K562 (cell line): ENCODE results near the gene TAS2R7. TPM values are rescaled to one million over a fixed set of nuclear protein-coding genes. Genes with fewer than 3 reads are reported as not detected.
A peak's percentile ranks its signal among the peaks of the same experiment; 100 is the strongest.

Source experiments
- ATAC-seq: fragments of 200-7000 bp; cut with Tn5 transposase; 3 replicates; pipeline ENCODE4 v1.9.1; 2020; ENCODE audit warnings: moderate library complexity
- BruUV-seq: library from RNA; stranded (reverse); fragments of 400-500 nt; replicated peaks from 2 replicates; lab custom pipeline; 2021; lab: Mats Ljungman, UMichigan
- CTCF ChIA-PET: fragments of 300-600 bp; formaldehyde crosslinking; extraction: SDS; loops from one replicate; lab custom pipeline; 2021; ENCODE audit warnings: low intra/inter-chr PET ratio; lab: Yijun Ruan, JAX
- POLR2A ChIA-PET: fragments of 300-600, 350-650 bp; sonication (Branson Sonifier 250); formaldehyde crosslinking; extraction: SDS; loops from one replicate; lab custom pipeline; 2021; ENCODE audit warnings: antibody characterized with exemption, inconsistent platforms; lab: Yijun Ruan, JAX
- DNase-seq, 4 experiments: peaks; one replicate each; pipeline versions ENCODE4 v3.0.0 to v3.0.0-alpha.2; 2011 to 2018; ENCODE audit warnings: low spot score in 3 of 4, mixed read lengths in 3 of 4; ENCODE audit errors: extremely low read depth in 1 of 4
- FAIRE-seq: peaks from 2 replicates; lab custom pipeline; 2011; peaks lifted over from hg19 to GRCh38; lab: Jason Lieb, UNC
- H2AFZ ChIP-seq: 2 replicates; pipeline ENCODE4 v1.6.0; 2011; ENCODE audit warnings: low read depth, low read length, control low read depth, inconsistent platforms
- H3K27ac ChIP-seq: fragments of 200-600 bp; 3 replicates; pipeline ENCODE4 v1.8.0; 2011; ENCODE audit warnings: low read depth, mild to moderate bottlenecking, control low read depth, inconsistent platforms, low read length, moderate library complexity, mixed read lengths; ENCODE audit errors: extremely low read depth
- H3K27me3 ChIP-seq, 2 experiments: fragments of 300-600 bp in 1 of 2; 2 replicates in 1 of 2; 3 replicates in 1 of 2; pipeline versions ENCODE4 v1.6.0 to v1.8.0; 2011; ENCODE audit warnings: inconsistent platforms in 2 of 2, low read length in 2 of 2, mild to moderate bottlenecking in 1 of 2, mixed read lengths in 1 of 2, moderate library complexity in 1 of 2; ENCODE audit not compliant: control insufficient read depth in 2 of 2, insufficient read depth in 2 of 2
- H3K36me3 ChIP-seq: fragments of 300-600 bp; 3 replicates; pipeline ENCODE4 v1.8.0; 2011; ENCODE audit warnings: mild to moderate bottlenecking, low read length, inconsistent platforms; ENCODE audit not compliant: control insufficient read depth, insufficient read depth
- H3K4me1 ChIP-seq, 2 experiments: fragments of 200-600 bp in 1 of 2; replicated peaks in 1 of 2; 2 replicates in 1 of 2; 3 replicates in 1 of 2; pipeline versions ENCODE4 v1.5.1 to v1.8.0; 2011; ENCODE audit warnings: inconsistent platforms in 2 of 2, low read length in 2 of 2, mild to moderate bottlenecking in 1 of 2, mixed read lengths in 1 of 2, moderate library complexity in 1 of 2; ENCODE audit not compliant: control insufficient read depth in 2 of 2, insufficient read depth in 2 of 2
- H3K4me2 ChIP-seq: 2 replicates; pipeline ENCODE4 v1.6.1; 2011; ENCODE audit warnings: low read length, control low read depth, inconsistent platforms, mixed read lengths; ENCODE audit not compliant: insufficient read depth
- H3K4me3 ChIP-seq: fragments of 200-600 bp; sonication (generic), shearing (Covaris generic); 2 replicates; pipeline ENCODE4 v1.5.1; 2016; ENCODE audit warnings: control low read depth, inconsistent platforms
- H3K79me2 ChIP-seq: fragments of 200-600 bp; 3 replicates; pipeline ENCODE4 v1.8.0; 2011; ENCODE audit warnings: low read length, inconsistent platforms; ENCODE audit not compliant: control insufficient read depth, insufficient read depth
- H3K9ac ChIP-seq, 2 experiments: 2 replicates each; pipeline versions ENCODE4 v1.6.0 to v1.6.1; 2011; ENCODE audit warnings: low read depth in 2 of 2, low read length in 2 of 2, control low read depth in 1 of 2, inconsistent platforms in 1 of 2, mild to moderate bottlenecking in 1 of 2, mixed read lengths in 1 of 2; ENCODE audit not compliant: insufficient read depth in 1 of 2
- H3K9me1 ChIP-seq: one replicate; pipeline ENCODE4 v1.6.0; 2011; ENCODE audit warnings: inconsistent platforms, mild to moderate bottlenecking, low read length, moderate library complexity; ENCODE audit not compliant: control insufficient read depth, insufficient read depth
- H3K9me3 ChIP-seq: replicated peaks from 2 replicates; pipeline ENCODE4 v1.5.1; 2011; ENCODE audit warnings: low read depth, low read length, inconsistent platforms; ENCODE audit not compliant: control insufficient read depth, insufficient read depth
- H4K20me1 ChIP-seq: replicated peaks from 2 replicates; pipeline ENCODE4 v1.6.1; 2011; ENCODE audit warnings: low read length, inconsistent platforms, mixed read lengths; ENCODE audit not compliant: control insufficient read depth, insufficient read depth
- CREM ChIP-seq: IDR thresholded peaks from 2 replicates; pipeline ENCODE4 v1.6.1; 2014; ENCODE audit warnings: antibody characterized with exemption, low read depth
- EZH2 ChIP-seq: IDR thresholded peaks from 2 replicates; pipeline ENCODE4 v1.6.1; 2012; ENCODE audit warnings: low read depth, mild to moderate bottlenecking, inconsistent platforms, low read length, borderline replicate concordance
- GABPB2 ChIP-seq: fragments of 250-450 bp; sonication (Bioruptor Pico); conservative IDR thresholded peaks from 2 replicates; pipeline ENCODE4 v1.5.1; 2021; ENCODE audit warnings: mild to moderate bottlenecking
- KLF13 ChIP-seq: fragments of 450-650 bp; IDR thresholded peaks from 2 replicates; pipeline ENCODE4 v1.6.1; 2016; ENCODE audit warnings: missing genetic modification characterization, low read depth, mild to moderate bottlenecking, missing compliant biosample characterization, moderate library complexity, borderline replicate concordance
- TARDBP ChIP-seq: fragments of 450-650 bp; IDR thresholded peaks from 2 replicates; pipeline ENCODE4 v1.6.1; 2016
- TCF7L2 ChIP-seq: fragments of 150-350 bp; IDR thresholded peaks from 2 replicates; pipeline ENCODE4 v1.6.1; 2016; ENCODE audit warnings: low read depth, mild to moderate bottlenecking, low read length, moderate library complexity
- ZNF707 ChIP-seq: fragments of 250-450 bp; sonication (Bioruptor Pico); conservative IDR thresholded peaks from 2 replicates; pipeline ENCODE4 v1.8.0; 2022; ENCODE audit warnings: inconsistent platforms, mild to moderate bottlenecking, moderate library complexity
- ZNF764 ChIP-seq: fragments of 250-450 bp; sonication (Bioruptor Pico); IDR thresholded peaks from 2 replicates; pipeline ENCODE4 v1.4.0; 2020; ENCODE audit warnings: low read depth, mild to moderate bottlenecking, moderate library complexity
- WGBS: fragments of 100-300 bp; shearing (Covaris generic); methylation state at CpG from one replicate; pipeline ENCODE4 v1.1.6; 2016; ENCODE audit warnings: low coverage, mixed read lengths; ENCODE audit not compliant: insufficient coverage; ENCODE audit errors: missing lambda C conversion rate; 5-methylcytosine and 5-hydroxymethylcytosine counted together
- in situ Hi-C: fragments of 300-500 bp; cut with MboI; formaldehyde crosslinking; loops from 4 replicates; pipeline ENCODE4 v1.15.0; 2018; ENCODE audit warnings: inconsistent platforms, mixed read lengths
- intact Hi-C: fragments of 100-400 bp; cut with micrococcal nuclease; formaldehyde crosslinking; loops from 2 replicates; pipeline ENCODE4 v1.14.2; 2022
- polyA plus RNA-seq, 8 experiments: library from polyadenylated mRNA; depleted of rRNA in 4 of 8; stranded (reverse) in 5 of 8; unstranded in 3 of 8; fragments of >200 nt; fragmentation: Nextera tagmentation in 2 of 8; fragmentation: Illumina TruSeq in 1 of 8; extraction: Ambion mirVana in 2 of 8; extraction: Trizol in 1 of 8; gene quantifications; 2 replicates each; pipeline versions ENCODE4 v1.2.1 to v1.2.3, GENCODE V29; 2011 to 2014; ENCODE audit warnings: inconsistent platforms in 1 of 8, missing spikeins in 1 of 8
- total RNA-seq, 7 experiments: library from RNA; depleted of rRNA in 6 of 7; stranded (reverse); fragments of >200 nt in 6 of 7; fragmentation: Illumina TruSeq in 2 of 7; extraction: Trizol in 2 of 7; gene quantifications; 2 replicates each; pipeline versions ENCODE4 v1.2.1 to v1.2.3, GENCODE V29; 2011 to 2021; ENCODE audit warnings: low replicate concordance in 1 of 7
- TF ChIP-seq, protein P1 (sequence below), 2 experiments: fragments of 450-650 bp; IDR thresholded peaks; 2 replicates each; pipeline ENCODE4 v1.6.1; 2016
- TF ChIP-seq, protein P2 (sequence below): fragments of 250-450 bp; sonication (Bioruptor Pico); IDR thresholded peaks from 2 replicates; pipeline ENCODE4 v1.5.0; 2021

Gene TAS2R7
- total and polyA plus RNA-seq, 9 of the 15 experiments (the other 6 are each of a cell fraction or from before 2014, with no cell fraction given) = not detected

DNA sequence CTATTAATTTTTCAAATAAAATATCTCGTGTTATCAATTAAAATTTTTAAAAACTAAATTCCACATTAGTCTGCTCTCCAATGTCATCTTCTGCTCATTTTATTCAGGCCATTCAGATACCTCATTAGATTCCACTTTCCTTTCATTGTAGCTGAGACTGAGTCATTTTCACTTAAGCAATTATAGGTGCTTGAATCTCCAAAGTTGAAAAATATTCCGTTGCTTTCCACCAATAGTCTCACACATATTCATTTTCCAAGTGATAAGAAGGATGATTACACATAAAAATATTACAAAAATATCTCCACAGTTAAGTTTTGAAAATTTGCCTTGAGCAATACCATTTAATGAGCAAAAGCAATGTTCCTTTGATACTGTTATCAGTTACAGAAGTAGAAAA, 42.8 kb downstream of the TAS2R7 start (continued):
- TF ChIP-seq, protein P1, sequence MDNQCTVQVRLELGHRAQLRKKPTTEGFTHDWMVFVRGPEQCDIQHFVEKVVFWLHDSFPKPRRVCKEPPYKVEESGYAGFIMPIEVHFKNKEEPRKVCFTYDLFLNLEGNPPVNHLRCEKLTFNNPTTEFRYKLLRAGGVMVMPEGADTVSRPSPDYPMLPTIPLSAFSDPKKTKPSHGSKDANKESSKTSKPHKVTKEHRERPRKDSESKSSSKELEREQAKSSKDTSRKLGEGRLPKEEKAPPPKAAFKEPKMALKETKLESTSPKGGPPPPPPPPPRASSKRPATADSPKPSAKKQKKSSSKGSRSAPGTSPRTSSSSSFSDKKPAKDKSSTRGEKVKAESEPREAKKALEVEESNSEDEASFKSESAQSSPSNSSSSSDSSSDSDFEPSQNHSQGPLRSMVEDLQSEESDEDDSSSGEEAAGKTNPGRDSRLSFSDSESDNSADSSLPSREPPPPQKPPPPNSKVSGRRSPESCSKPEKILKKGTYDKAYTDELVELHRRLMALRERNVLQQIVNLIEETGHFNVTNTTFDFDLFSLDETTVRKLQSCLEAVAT (IDR thresholded peaks at IDR 0.05) = no peak
- no peak for TF ChIP-seq EZH2
- TF ChIP-seq KLF13 (tag) = no peak
- no peak for TF ChIP-seq GABPB2 (CRISPR knock-in tag)
- TF ChIP-seq TCF7L2 = no peak
- TF ChIP-seq, protein P2, sequence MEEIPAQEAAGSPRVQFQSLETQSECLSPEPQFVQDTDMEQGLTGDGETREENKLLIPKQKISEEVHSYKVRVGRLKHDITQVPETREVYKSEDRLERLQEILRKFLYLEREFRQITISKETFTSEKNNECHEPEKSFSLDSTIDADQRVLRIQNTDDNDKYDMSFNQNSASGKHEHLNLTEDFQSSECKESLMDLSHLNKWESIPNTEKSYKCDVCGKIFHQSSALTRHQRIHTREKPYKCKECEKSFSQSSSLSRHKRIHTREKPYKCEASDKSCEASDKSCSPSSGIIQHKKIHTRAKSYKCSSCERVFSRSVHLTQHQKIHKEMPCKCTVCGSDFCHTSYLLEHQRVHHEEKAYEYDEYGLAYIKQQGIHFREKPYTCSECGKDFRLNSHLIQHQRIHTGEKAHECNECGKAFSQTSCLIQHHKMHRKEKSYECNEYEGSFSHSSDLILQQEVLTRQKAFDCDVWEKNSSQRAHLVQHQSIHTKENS = no peak
- TF ChIP-seq ZNF764 (CRISPR knock-in tag) = no peak
- TF ChIP-seq TARDBP = no peak

DNA sequence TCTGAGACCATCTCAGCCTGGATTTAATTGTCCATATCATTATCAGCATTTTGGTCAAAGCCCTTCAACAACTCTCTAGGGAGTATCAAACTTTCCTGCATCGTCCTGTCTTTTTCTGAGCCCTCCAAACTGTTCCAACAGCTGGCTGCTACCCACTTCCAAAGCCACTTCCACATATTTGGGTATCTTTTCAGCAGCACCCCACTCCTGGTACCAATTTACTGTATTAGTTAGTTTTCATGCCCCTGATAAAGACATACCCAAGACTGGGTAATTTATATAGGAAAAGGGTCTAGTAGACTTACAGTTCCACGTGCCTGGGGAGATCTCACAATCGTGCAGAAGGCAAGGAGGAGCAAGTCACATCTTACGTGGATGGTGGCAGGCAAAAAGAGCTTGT, 46.2 kb downstream of the TAS2R7 start:
- ATAC-seq (no peak), FAIRE-seq (no peak), DNase-seq (no peak)
- TF ChIP-seq CREM (no peak), ZNF707 (peak; percentile 95)
- no peak overlapping the region for H3K9ac ChIP-seq
- H3K4me2 ChIP-seq = no peak overlapping the region
- H3K79me2 ChIP-seq = no peaks in the 10 kb centered on the region
- no peak overlapping the region for H3K27ac ChIP-seq
- H3K9me1 ChIP-seq = no peaks in the 10 kb centered on the region
- no peak overlapping the region for H2AFZ ChIP-seq
- intact Hi-C loops (loop anchor here (10.0 kb wide), 1 partner anchor 521 kb away; no protein-coding TSS in a partner anchor), in situ Hi-C loops (no loop called here)
- H3K4me1 ChIP-seq = no peaks in the 10 kb centered on the region
- H3K4me3 ChIP-seq = no peak overlapping the region
- no peaks in the 10 kb centered on the region for H4K20me1 ChIP-seq
- no peaks in the 10 kb centered on the region for H3K9me3 ChIP-seq
- no TSS peak for BruUV-seq
- no peaks in the 10 kb centered on the region for H3K27me3 ChIP-seq
- no peaks in the 10 kb centered on the region for H3K36me3 ChIP-seq
- ChIA-PET POLR2A (no interaction called here), CTCF (no interaction called here)
- WGBS = 0% methylated on average over 2 of the region's 4 CpGs
